ENCODE measurements around the gene NSF. TPM values are rescaled to one million over a fixed set of nuclear protein-coding genes. Genes with fewer than 3 reads are reported as not detected.
A peak's percentile ranks its signal among the peaks of the same experiment; 100 is the strongest.
"Not testable (repeated sequence)": the region's sequence is repeated elsewhere in the genome, so short reads cannot be mapped to it uniquely, and the experiment has no call there.

The NSF gene
- total RNA-seq, 4 donors from 2014 or later, result 24.5 to 80.0 (median 44.6) TPM

GRCh38 chr17:46753776-46754175 lies 163.3 kb downstream of the NSF start:
- Histone ChIP-seq H3K9me3 (no peaks in the 10 kb centered on the region), H3K27me3 (no peaks in the 10 kb centered on the region), H3K27ac (no peak overlapping the region), H3K4me3 (no peak overlapping the region), H3K36me3 (peaks cover 0 to 67% (median 0%) of the 10 kb centered on the region in 3 donors), H3K4me1 (no peaks in the 10 kb centered on the region)
- DNase-seq, result no peak
- TF ChIP-seq CTCF (IDR thresholded peaks at IDR 0.05) (no peak), POLR2A (IDR thresholded peaks at IDR 0.05) (no peak)

GRCh38 chr17:46756081-46756735 lies 165.7 kb downstream of the NSF start:
- Histone ChIP-seq H3K36me3 (peaks cover 0 to 62% (median 0%) of the 10 kb centered on the region in 3 donors), H3K27me3 (no peaks in the 10 kb centered on the region), H3K4me1 (no peaks in the 10 kb centered on the region), H3K27ac (no peak overlapping the region), H3K4me3 (no peak overlapping the region), H3K9me3 (no peaks in the 10 kb centered on the region)
- TF ChIP-seq POLR2A (IDR thresholded peaks at IDR 0.05) (no peak), CTCF (IDR thresholded peaks at IDR 0.05) (no peak)
- DNase-seq, result no peak

- Histone ChIP-seq H3K27me3 (no peaks in the 10 kb centered on the region), H3K9me3 (no peaks in the 10 kb centered on the region), H3K27ac (no peak overlapping the region), H3K4me3 (no peak overlapping the region), H3K36me3 (peaks cover 0 to 58% (median 0%) of the 10 kb centered on the region in 3 donors), H3K4me1 (no peaks in the 10 kb centered on the region)
- TF ChIP-seq POLR2A (IDR thresholded peaks at IDR 0.05) (no peak), CTCF (IDR thresholded peaks at IDR 0.05) (no peak)
- no peak for DNase-seq
Observed at GRCh38 chr17:46756861-46757260, 166.4 kb downstream of the NSF start.

DNA sequence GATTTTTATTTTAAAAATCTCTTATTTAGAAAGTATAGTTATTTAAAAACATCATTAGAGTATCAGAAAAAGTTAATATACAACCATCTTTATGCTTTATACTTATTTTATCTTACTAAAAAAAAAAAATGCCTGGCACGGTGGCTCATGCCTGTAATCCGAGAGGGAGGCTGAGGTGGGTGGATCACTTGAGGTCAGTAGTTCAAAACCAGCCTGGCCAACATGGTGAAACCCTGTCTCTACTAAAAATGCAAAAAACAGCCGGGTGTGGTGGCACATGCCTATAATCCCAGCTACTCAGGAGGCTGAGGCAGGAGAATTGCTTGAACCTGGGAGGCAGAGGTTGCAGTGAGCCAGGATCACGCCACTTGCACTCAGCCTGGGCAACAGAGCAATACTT lies 167.1 kb downstream of the NSF start:
- DNase-seq, H3K4me1 ChIP-seq, H3K27me3 ChIP-seq, H3K9me3 ChIP-seq, H3K4me3 ChIP-seq, H3K27ac ChIP-seq: not testable (repeated sequence)
- H3K36me3 ChIP-seq, result peaks cover 0 to 53% (median 0%) of the 10 kb centered on the region in 3 donors

DNA sequence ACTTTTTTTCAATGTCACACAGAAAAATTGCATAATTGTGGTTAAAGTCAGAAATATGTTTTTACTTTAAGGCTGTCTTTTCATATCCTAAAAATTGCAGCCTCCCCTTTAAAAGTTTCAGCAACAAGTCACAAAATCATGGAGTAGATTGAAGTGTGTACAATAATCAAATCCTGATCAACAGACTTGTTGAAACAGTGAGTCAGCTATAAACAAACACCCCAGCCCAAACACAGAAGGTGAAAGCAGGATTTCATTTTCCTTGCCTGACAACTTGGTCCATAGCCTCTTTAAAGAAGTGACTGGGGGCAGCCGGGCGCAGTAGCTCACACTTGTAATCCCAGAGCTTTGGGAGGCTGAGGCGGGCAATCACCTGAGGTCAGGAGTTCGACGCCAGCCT lies 168.1 kb downstream of the NSF start:
- no peak for DNase-seq
- H3K4me1 ChIP-seq, result no peaks in the 10 kb centered on the region
- H3K27ac ChIP-seq, result no peak overlapping the region
- TF ChIP-seq CTCF (IDR thresholded peaks at IDR 0.05) (no peak), POLR2A (IDR thresholded peaks at IDR 0.05) (no peak)
- H3K27me3 ChIP-seq, result no peaks in the 10 kb centered on the region
- H3K36me3 ChIP-seq, result peaks cover 0 to 45% (median 0%) of the 10 kb centered on the region in 3 donors
- no peaks in the 10 kb centered on the region for H3K9me3 ChIP-seq
- H3K4me3 ChIP-seq, result no peak overlapping the region

DNA sequence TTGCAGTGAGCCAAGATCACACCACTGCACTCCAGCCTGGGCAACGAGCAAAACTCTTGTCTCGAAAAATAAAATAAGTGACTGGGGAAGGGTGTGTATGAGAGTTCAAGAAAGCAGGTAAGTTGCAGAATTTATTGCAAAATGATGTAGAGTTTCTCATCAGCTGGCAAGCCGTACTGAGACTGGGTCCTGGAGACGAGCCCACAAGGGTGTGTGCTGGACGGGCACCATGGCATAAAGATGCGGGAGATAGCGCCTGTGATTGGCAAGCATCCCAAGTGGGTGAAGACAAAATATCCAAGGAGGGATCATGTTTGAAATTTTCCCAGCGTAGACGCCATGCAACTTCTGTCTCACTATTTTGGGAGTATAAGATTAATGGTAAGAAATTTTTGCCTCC lies 168.7 kb downstream of the NSF start:
- Histone ChIP-seq H3K27me3 (no peaks in the 10 kb centered on the region), H3K27ac (no peak overlapping the region), H3K36me3 (peaks cover 0 to 43% (median 0%) of the 10 kb centered on the region in 3 donors), H3K4me3 (no peak overlapping the region), H3K9me3 (no peaks in the 10 kb centered on the region), H3K4me1 (no peaks in the 10 kb centered on the region)
- TF ChIP-seq POLR2A (IDR thresholded peaks at IDR 0.05) (no peak), CTCF (IDR thresholded peaks at IDR 0.05) (no peak)
- peak in 1 of 3 donors; percentile 28 for DNase-seq

Data from Peyer's patch (tissue), 4 donors.